ENCODE measurements around the gene ZDHHC13. TPM values are rescaled to one million over a fixed set of nuclear protein-coding genes. Genes with fewer than 3 reads are reported as not detected.

ZDHHC13 gene
- total and polyA plus RNA-seq, 2 of the 8 experiments (the other 6 are each of a cell fraction or from before 2014, with no cell fraction given) = 22.4 to 24.1 TPM

GRCh38 chr11:19134004-19134403 lies 17.0 kb downstream of the ZDHHC13 start:
- ChIA-PET CTCF (ENCODE audit: partially characterized antibody) (no interaction called here), POLR2A (ENCODE audit: partially characterized antibody) (no interaction called here)
- H2BK15ac ChIP-seq (ENCODE audit: low read length) = no peak overlapping the region
- H3K18ac ChIP-seq (ENCODE audit: extremely low read depth, low read length) = no peak overlapping the region
- H3K79me1 ChIP-seq (ENCODE audit: low read depth, low read length) = no peaks in the 10 kb centered on the region
- H4K20me1 ChIP-seq (replicated peaks in 1 of 2; ENCODE audit: control insufficient read depth in 1 of 2, insufficient read depth in 2 of 2, low read length in 2 of 2) = no peaks in the 10 kb centered on the region
- no peak overlapping the region for H4K8ac ChIP-seq (ENCODE audit: extremely low read depth, insufficient read depth, low read length)
- no peak overlapping the region for H3K56ac ChIP-seq (replicated peaks; ENCODE audit: insufficient read length, low read depth, low read length)
- H3K4ac ChIP-seq (replicated peaks; ENCODE audit: insufficient read length, low read depth, low read length) = no peak overlapping the region
- 90% methylated on average over 1 of the region's 1 CpG; no CpG with 5 or more reads in 1 of the 2 experiments for WGBS, 2 experiments (ENCODE audit: extremely low coverage in 1 of 2, insufficient coverage in 1 of 2, insufficient read length in 1 of 2, insufficient replicate concordance in 2 of 2, low coverage in 1 of 2, low lambda C conversion rate in 2 of 2, missing lambda C conversion rate in 1 of 2)
- no peak overlapping the region for H3K14ac ChIP-seq (ENCODE audit: insufficient read length)
- H3K27me3 ChIP-seq (replicated peaks in 1 of 4; ENCODE audit: control insufficient read depth in 3 of 4, extremely low read depth in 1 of 4, insufficient read depth in 3 of 4, low read length in 3 of 4) = no peaks in the 10 kb centered on the region
- H2BK5ac ChIP-seq (ENCODE audit: low read depth, low read length) = no peak overlapping the region
- no peak overlapping the region for H4K91ac ChIP-seq (replicated peaks; ENCODE audit: insufficient read length, low read length)
- H3K23me2 ChIP-seq (ENCODE audit: low read depth, low read length) = no peaks in the 10 kb centered on the region
- no peak overlapping the region for H3K4me3 ChIP-seq (ENCODE audit: extremely low read depth in 1 of 4, insufficient read depth in 2 of 4, low read depth in 3 of 4, low read length in 4 of 4)
- H3K36me3 ChIP-seq (ENCODE audit: control insufficient read depth in 2 of 4, insufficient read depth in 4 of 4, low read length in 3 of 4) = peaks cover 0 to 21% (median 4%) of the 10 kb centered on the region in 4 experiments; a peak in 4 of 8 replicates
- DNase-seq (ENCODE audit: low read depth in 1 of 2, low spot score in 2 of 2) (no peak), FAIRE-seq (no peak)
- H2AK5ac ChIP-seq (ENCODE audit: low read depth, low read length) = no peak overlapping the region
- no peak overlapping the region for H4K5ac ChIP-seq (ENCODE audit: insufficient read length, low read depth, low read length)
- no peak overlapping the region for H2BK12ac ChIP-seq (ENCODE audit: low read depth, low read length)
- H3K9ac ChIP-seq (replicated peaks in 1 of 4; ENCODE audit: extremely low read depth in 1 of 4, low read depth in 3 of 4, low read length in 3 of 4) = no peak overlapping the region
- H3K4me1 ChIP-seq (replicated peaks in 1 of 4; ENCODE audit: control insufficient read depth in 3 of 4, insufficient read depth in 4 of 4, low read length in 3 of 4) = no peaks in the 10 kb centered on the region
- no peak overlapping the region for H3K4me2 ChIP-seq (ENCODE audit: insufficient read depth in 1 of 2, low read depth in 2 of 2, low read length in 2 of 2)
- no peak overlapping the region for H3K23ac ChIP-seq (ENCODE audit: insufficient read length)
- H3K9me3 ChIP-seq (ENCODE audit: insufficient read depth in 2 of 2, low read depth in 1 of 2, low read length in 1 of 2) = peaks cover 19 to 30% of the 10 kb centered on the region in 2 experiments
- H2AFZ ChIP-seq (ENCODE audit: low read length) = no peak overlapping the region
- no peak overlapping the region for H3K27ac ChIP-seq (ENCODE audit: low read depth, low read length)
- H3K79me2 ChIP-seq (ENCODE audit: control insufficient read depth in 1 of 2, insufficient read depth in 2 of 2, low read length in 2 of 2) = peaks cover 0 to 15% of the 10 kb centered on the region in 2 experiments; a peak in 2 of 4 replicates
- no peak overlapping the region for H2BK120ac ChIP-seq (replicated peaks; ENCODE audit: low read depth, low read length)
- no peak overlapping the region for H2BK20ac ChIP-seq (ENCODE audit: low read length)
- TF ChIP-seq TAF7 (optimal IDR thresholded peaks at IDR 0.05; ENCODE audit: borderline replicate concordance, low read depth, low read length) = no peak
- no peak for TF ChIP-seq EZH2 (IDR thresholded peaks at IDR 0.05; ENCODE audit: low read depth, low read length, severe bottlenecking)
- no peak for TF ChIP-seq SP2 (IDR thresholded peaks at IDR 0.05; ENCODE audit: low read length)
- no peak for TF ChIP-seq TAF1 (IDR thresholded peaks at IDR 0.05; ENCODE audit: low read depth, low read length)
- TF ChIP-seq RFX5 (IDR thresholded peaks at IDR 0.05; ENCODE audit: borderline replicate concordance, low read depth, low read length) = no peak
- no peak for TF ChIP-seq TBP (IDR thresholded peaks at IDR 0.05; ENCODE audit: low read depth, low read length)
- no peak for TF ChIP-seq RXRA (IDR thresholded peaks at IDR 0.05; ENCODE audit: insufficient read depth, low read depth, low read length)
- TF ChIP-seq FOSL1 (IDR thresholded peaks at IDR 0.05; ENCODE audit: insufficient read depth, low read depth, low read length) = no peak
- TF ChIP-seq SIX5 (IDR thresholded peaks at IDR 0.05; ENCODE audit: low read depth, low read length) = no peak
- TF ChIP-seq, protein P1, sequence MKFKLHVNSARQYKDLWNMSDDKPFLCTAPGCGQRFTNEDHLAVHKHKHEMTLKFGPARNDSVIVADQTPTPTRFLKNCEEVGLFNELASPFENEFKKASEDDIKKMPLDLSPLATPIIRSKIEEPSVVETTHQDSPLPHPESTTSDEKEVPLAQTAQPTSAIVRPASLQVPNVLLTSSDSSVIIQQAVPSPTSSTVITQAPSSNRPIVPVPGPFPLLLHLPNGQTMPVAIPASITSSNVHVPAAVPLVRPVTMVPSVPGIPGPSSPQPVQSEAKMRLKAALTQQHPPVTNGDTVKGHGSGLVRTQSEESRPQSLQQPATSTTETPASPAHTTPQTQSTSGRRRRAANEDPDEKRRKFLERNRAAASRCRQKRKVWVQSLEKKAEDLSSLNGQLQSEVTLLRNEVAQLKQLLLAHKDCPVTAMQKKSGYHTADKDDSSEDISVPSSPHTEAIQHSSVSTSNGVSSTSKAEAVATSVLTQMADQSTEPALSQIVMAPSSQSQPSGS (IDR thresholded peaks at IDR 0.05; ENCODE audit: low read length) = no peak
- TF ChIP-seq PHF8 (conservative IDR thresholded peaks at IDR 0.05; ENCODE audit: low read depth, low read length) = no peak
- TF ChIP-seq SP1 (IDR thresholded peaks at IDR 0.05; ENCODE audit: low read depth, low read length) = no peak
- TF ChIP-seq RBBP5 (IDR thresholded peaks at IDR 0.05; ENCODE audit: borderline replicate concordance, low read depth, low read length) = no peak
